NCI-H1105 treated with DMSO at 0.1 percent for 48 hours (cell line): Measurements from ENCODE around the gene A4GALT.

ENCODE experiments used
- DNase-seq: peaks from one replicate; lab custom pipeline; 2025; lab: John Stamatoyannopoulos, UW

The A4GALT gene

DNA sequence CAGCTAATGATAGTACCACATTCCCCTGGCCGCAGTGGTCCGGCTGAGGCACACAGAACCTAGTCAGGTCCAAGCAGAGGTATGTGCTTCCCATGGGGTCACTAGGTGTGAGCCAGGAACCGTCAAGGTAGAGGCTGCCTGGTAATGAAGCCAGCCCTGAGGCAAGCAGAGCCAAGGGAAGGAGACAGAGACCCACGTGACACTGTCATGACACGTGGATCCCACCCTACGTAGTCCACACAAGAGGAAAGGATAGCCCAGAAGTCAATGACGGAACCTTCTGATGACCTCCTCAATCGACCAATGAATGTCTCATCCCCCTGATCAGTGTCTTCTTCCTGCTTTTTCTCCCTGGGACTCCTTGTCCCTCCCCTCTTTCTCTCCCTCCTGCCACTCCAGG lies 19.0 kb downstream of the A4GALT start:
- DNase-seq = no peak

DNA sequence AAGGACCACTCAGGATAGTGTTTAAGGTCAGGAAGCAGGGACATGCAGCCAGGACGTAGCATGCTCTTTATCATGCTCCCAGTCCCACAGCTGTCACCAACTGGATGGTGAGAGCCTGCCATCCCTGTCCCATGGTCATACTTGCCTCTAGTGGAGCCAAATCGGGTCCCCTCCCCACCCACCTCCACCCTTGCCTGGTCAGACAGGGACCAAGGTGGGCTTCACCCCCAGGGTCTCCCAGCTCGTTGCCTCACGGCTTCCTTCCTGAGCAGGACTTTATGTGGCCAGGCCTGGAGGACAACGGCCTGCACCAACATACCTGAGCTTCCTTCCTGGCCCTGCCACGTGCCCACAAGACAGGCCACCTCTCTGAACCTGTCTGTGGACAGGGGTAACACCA lies 19.8 kb downstream of the A4GALT start:
- DNase-seq = no peak

DNA sequence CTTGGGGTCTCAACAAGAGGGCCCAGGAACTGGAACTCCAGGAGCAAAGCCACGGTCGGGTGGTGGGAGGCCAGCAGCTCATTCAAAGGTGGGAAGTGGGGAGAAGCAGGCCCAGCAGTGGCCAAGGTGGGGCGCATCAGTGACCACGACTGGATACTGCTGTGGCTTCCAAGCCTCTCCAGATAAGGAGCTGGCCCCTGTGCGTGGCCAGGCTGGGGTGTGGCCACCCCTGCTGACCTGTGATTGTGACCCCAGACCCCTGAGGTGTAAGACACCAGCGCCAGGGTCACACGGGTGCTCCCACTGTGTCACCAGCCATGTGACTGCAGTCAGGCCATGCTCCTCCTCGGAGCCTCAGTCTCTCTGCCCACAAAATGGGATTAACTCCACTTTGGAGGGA lies 20.3 kb downstream of the A4GALT start:
- no peak for DNase-seq

DNA sequence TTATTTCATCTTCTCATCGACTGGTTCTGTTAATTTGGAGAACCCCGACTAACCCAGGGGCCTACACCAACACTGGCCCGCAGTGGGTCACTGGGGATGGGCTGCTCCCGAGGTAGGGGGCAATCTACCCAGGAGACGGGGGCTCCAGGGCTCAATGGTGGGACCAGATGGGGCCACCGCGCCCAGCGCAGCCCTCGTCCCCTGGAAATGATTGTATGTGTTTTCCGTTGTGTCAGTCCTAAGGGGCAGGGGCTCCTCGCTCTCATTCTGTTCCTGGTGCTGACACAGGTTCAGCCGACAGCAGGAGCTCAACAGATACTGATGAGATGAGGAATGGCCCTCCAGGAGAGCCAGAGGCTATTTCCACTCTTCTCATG lies 20.7 kb downstream of the A4GALT start:
- DNase-seq = no peak

DNA sequence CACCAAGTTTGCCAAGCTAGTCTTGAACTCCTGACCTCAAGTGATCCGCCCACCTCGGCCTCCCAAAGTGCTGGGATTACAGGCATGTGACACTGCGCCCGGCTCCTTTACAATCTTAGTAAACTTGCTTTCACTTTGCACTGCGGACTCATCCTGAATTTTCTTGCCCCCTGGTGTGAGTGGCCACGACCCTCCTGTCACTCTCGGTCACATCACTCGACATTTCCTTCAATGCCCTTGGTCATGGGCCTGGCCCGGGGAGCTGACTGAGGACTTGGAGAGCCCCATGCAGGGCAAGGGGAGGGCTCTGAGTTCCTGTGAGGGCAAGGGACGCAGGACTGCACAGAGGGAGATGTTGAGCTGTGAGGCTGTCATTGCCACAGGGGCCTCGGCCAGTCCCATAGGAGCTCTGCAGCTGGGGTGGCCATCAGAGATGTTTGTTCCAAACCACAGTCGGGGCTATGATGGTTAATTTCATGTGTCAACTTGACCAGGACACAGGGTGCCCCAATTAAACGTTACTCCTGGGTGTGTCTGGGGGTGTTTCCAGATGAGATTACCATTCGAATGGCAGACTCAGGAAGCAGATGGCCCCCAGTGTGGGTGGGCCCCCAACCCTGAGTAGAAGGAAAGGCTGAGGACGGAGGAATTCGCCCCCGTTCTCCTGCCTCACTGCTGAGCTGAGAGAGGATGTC lies 21.2 kb downstream of the A4GALT start:
- DNase-seq = no peak

- no peak for DNase-seq
Measured at GRCh38 chr22:42697542-42698013, 23.1 kb downstream of the A4GALT start.

- no peak for DNase-seq
Measured at GRCh38 chr22:42696331-42696967, 24.2 kb downstream of the A4GALT start.

DNA sequence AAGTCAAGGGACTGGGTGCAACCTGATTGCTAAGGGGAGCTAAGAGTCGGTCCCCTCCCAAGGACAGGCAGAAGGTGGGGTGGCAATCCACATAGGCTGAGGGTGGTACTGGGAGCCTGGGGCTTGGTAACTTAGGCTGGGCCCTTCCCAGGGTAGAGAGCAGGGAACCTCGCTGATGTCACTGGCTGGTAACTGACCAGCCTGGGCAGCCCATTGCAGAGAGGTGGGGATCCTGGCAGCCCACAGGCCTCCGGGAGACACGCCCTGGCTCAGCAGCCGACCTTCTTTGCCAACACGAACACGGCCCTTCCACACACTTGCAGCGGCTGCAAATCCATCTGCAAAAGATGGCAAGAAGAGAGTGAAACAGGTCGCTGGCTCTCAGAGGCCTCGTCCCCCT lies 25.4 kb downstream of the A4GALT start:
- DNase-seq = no peak

DNA sequence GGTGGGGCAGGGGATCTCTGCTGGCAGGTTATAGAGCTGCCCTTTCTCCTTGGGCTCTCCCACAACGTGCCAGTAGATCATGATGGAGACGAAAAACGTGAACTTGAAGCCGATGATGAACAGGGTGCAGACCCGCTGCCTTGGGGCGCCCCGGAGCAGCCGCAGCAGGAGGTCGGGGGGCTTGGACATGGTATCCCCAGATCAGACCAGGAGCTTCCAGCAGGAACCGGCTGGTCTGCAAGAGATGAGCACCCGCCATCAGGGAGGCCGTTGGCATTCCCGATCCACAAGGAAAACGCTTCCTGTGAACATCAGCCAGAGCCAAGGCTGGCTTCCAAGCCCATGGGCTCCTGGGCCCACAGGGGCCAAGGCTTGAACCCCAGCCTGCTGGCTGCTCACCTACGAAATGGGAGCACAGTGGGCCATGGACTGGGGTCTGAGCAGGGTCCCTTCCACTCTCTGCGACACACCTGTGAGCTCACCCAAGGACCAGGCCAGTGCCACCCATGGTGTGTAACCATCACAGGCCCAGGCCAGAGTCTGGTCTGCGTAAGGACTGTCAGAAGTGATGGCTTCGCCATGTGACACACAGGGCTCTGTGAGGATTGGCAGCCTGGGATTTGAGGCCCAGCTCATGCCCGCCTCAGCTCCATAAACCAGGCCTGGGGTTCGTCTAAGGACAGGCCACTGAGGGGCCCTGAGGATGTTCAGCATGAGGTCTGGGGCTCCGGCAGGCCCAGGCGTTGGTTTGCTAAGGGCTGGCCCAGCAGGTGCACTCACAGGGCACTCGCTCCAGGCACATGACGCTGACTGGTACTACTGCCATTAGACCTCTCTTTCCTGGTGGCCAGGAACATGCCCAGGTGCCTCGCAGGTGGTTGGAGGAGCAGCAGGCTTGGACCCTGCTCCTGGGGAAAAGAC lies 26.6 kb downstream of the A4GALT start:
- DNase-seq = no peak

DNA sequence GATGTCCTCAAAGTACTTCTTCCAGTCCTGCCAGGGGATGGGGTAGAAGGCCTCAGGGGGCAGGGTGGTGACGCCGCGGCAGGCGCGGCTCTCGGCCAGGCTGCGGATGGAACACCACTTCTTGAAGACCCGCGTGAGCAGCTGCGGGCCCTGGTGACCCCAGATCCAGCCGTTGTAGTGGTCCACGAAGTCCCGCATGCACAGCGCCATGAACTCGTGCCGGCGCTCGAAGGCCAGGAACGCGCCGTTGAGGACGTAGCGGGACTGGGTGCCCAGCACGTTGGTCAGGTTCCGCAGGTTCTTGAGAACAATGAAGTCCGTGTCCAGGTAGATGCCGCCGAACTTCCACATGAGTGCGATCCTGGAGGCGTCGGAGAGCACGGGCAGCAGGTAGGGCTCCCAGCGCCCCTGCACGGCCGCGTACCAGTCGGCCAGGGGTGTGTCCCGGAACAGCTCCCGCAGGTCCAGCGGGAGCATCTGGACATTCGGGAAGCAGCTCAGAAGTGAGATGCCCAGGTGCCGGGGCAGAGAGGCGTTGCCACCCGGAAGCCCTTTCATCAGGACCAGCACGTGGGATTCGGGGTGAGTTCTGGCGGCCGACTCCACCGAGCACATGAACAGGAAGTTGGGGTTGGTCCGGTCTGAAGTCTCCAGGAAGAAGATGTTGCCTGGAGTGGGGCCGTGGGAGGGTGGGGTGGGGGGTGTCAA lies 27.5 kb downstream of the A4GALT start:
- no peak for DNase-seq

- DNase-seq = no peak
Measured at GRCh38 chr22:42692239-42693054, 28.2 kb downstream of the A4GALT start.

DNA sequence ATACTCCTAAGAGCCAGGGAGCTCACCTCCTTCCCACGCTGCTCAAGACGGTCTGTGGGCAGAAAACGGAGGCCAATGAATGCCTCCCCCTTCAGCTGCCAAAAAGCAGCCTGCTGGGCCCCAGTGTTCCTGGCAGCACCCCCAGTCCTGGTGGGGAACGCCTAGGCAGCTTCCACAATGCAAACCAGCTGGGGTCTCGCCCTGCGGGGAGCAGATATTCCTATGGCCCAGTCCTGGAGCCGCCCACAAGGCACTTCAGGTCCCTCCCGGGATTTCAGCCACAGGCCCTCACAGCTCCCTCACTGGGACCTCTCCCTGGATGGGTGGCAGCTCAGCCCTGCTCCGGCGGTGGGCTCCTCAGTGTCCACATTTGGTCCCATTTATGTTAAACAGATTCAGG lies 29.2 kb downstream of the A4GALT start:
- DNase-seq = no peak

GRCh38 chr22:42688241-42689211 lies 32.1 kb downstream of the A4GALT start:
- DNase-seq = peak; percentile 19

DNA sequence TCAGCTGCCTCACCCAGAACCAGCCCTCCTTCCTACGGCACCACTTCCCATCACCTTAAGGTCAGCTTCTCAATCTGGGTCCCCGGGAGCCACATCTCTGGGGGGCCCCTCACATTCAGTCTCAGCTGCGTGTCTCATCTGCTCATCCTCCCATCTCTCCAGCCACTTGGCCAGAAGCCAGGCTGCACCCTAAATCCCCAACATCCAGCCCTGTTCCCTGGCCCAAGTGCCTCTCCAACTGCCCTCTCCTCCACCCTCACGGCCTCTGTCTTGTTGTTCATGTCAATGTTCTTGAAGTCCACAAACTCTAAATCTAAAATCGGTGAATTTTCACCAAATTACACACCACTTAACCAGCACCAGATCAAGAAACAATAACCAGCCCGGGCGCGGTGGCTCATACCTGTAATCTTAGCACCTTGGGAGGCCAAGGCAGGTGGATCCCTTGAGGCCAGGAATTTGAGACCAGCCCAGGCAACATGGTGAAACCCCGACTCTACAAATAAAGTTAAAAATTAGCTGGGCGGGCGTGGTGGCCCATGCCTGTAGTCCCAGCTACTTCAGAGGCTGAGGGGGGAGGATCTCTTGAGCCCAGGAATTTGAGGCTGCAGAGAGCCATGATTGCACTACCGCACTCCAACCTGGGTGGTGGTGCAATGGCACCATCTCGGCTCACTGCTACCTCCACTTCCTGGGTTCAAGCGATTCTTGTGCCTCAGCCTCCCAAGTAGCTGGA lies 33.7 kb downstream of the A4GALT start:
- no peak for DNase-seq

GRCh38 chr22:42685941-42686653 lies 34.6 kb downstream of the A4GALT start:
- DNase-seq = peak; percentile 3

DNA sequence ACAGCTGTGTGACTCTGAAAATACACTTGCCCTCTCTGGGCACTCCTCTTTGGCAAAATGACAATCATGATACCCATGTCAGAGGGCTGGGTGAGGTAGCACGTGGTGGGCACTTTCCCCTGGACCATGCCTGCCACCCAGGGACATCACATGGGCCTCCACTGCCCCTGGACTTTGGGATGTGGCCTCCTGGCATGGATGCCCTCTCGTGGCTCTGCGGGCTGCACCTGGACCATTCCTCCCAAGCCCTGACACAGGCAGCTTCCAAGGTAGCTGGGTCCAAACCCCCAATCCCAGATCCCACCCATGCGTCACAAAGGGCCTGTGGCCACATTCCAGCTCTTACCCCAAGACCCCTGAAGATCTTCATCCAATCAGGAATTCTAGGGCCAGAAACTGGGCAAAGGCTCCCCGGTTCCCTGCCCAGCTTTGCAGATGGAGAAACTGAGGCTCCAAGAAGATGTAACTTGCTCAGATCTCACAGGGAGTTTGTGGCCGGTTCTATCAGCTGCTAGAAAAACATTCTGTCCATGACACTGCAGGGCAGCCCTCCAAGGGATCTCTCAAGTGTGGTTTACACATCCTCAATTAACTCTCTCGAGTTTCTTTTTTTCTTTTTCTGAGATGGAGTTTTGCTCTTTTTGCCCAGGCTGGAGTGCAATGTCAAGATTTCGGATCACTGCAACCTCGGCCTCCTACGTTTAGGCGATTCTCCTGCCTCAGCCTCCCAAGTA lies 36.0 kb downstream of the A4GALT start:
- no peak for DNase-seq

DNA sequence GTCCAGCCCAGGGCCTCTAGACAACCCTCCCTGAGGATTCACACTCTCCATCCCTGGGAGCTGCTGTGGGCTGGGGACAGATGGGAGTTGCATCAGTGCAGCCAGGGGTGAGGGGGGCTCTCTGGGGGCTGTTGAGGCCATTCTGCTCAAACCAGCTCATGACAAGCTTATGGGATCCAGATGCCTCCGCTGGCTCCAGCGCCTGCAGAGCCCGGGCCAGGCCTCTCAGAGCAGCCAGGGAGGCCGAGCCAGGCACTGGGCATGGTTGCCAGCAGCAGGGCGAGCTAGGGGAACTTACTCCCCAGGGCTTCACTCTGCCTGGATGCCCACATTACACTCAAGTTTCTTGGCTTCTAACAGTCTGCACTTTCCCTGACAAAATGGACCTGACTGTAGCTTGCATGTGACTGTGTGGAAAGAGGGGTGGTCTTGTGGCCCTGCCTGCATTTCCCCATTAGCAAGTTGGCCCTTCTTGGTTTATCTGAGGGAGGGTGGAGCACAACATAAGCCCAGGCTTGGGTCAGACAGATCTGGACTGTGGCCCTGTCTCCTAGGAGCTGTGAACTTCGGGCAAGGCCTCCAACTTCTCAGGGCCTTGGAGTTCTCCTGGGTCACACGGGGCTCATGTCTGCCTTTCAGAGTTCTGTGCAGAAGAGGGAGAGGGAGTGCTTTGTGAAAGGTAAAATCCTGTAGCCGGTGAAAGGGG lies 36.9 kb downstream of the A4GALT start:
- DNase-seq = no peak
